HG02623 (cell line): ENCODE results near the gene MAOB.
A peak's percentile ranks its signal among the peaks of the same experiment; 100 is the strongest.
"Not testable (repeated sequence)": the region's sequence is repeated elsewhere in the genome, so short reads cannot be mapped to it uniquely, and the experiment has no call there.

Experiments used
- ATAC-seq: cut with Tn5 transposase; IDR thresholded peaks from one replicate; pipeline ENCODE4 v1.9.1; 2021; ENCODE audit warnings: moderate library complexity; ENCODE audit not compliant: unreplicated experiment

Gene MAOB

GRCh38 chrX:43758044-43758443, 124.2 kb downstream of the MAOB start:
- no peak for ATAC-seq

- no peak for ATAC-seq
Observed at GRCh38 chrX:43756076-43756475, 126.2 kb downstream of the MAOB start.

GRCh38 chrX:43753637-43754036, 128.6 kb downstream of the MAOB start:
- no peak for ATAC-seq

- peak; percentile 73 for ATAC-seq
Observed at GRCh38 chrX:43750248-43750676, 132.0 kb downstream of the MAOB start.

GRCh38 chrX:43747476-43747875, 134.8 kb downstream of the MAOB start:
- no peak for ATAC-seq

GRCh38 chrX:43745938-43746721, 136.1 kb downstream of the MAOB start:
- ATAC-seq: no peak

- ATAC-seq: no peak
Observed at GRCh38 chrX:43744284-43744683, 138.0 kb downstream of the MAOB start.

- no peak for ATAC-seq
Observed at GRCh38 chrX:43743100-43743822, 139.0 kb downstream of the MAOB start.

- no peak for ATAC-seq
Observed at GRCh38 chrX:43741843-43742573, 140.2 kb downstream of the MAOB start.

- ATAC-seq: no peak
Observed at GRCh38 chrX:43735957-43736356, 146.3 kb downstream of the MAOB start.

- no peak for ATAC-seq
Observed at GRCh38 chrX:43735534-43735933, 146.7 kb downstream of the MAOB start.

- ATAC-seq: no peak
Observed at GRCh38 chrX:43734444-43734843, 147.8 kb downstream of the MAOB start.

GRCh38 chrX:43733699-43734098, 148.6 kb downstream of the MAOB start:
- no peak for ATAC-seq

- ATAC-seq: no peak
Observed at GRCh38 chrX:43731086-43731485, 151.2 kb downstream of the MAOB start.

GRCh38 chrX:43728966-43729365, 153.3 kb downstream of the MAOB start:
- ATAC-seq: no peak

GRCh38 chrX:43728002-43728401, 154.2 kb downstream of the MAOB start:
- no peak for ATAC-seq

GRCh38 chrX:43727254-43727653, 155.0 kb downstream of the MAOB start:
- not testable (repeated sequence) for ATAC-seq

- not testable (repeated sequence) for ATAC-seq
Observed at GRCh38 chrX:43725227-43725626, 157.0 kb downstream of the MAOB start.

GRCh38 chrX:43720961-43721360, 161.3 kb downstream of the MAOB start:
- no peak for ATAC-seq

GRCh38 chrX:43720082-43720481, 162.2 kb downstream of the MAOB start:
- no peak for ATAC-seq

GRCh38 chrX:43718956-43719355, 163.3 kb downstream of the MAOB start:
- no peak for ATAC-seq

GRCh38 chrX:43718546-43718945, 163.7 kb downstream of the MAOB start:
- no peak for ATAC-seq
